ENCODE data around the gene RAB34. TPM values are rescaled to one million over a fixed set of nuclear protein-coding genes. Genes with fewer than 3 reads are reported as not detected.
"Not testable (repeated sequence)": the region's sequence is repeated elsewhere in the genome, so short reads cannot be mapped to it uniquely, and the experiment has no call there.

Gene RAB34
- total RNA-seq, 4 donors from 2014 or later = 185 to 219 (median 196) TPM

DNA sequence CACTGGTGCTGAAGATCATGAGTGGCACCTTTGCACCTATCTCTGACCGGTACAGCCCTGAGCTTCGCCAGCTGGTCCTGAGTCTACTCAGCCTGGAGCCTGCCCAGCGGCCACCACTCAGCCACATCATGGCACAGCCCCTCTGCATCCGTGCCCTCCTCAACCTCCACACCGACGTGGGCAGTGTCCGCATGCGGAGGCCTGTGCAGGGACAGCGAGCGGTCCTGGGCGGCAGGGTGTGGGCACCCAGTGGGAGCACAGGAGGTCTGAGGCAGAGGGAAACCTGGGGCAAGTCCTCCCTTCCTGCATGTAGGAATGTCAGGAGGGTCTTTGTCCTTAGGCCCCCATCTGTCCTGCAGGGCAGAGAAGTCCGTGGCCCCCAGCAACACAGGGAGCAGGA, 19.6 kb upstream of the RAB34 start:
- WGBS, 2 donors (ENCODE audit: low coverage in 1 of 2) = 100% methylated on average over 2 of the region's 12 CpGs; no CpG with 5 or more reads in 1 of the 2 donors

GRCh38 chr17:28735913-28736769, 18.5 kb upstream of the RAB34 start:
- H3K27ac ChIP-seq, H3K9me3 ChIP-seq, H3K4me1 ChIP-seq, H3K4me3 ChIP-seq, ATAC-seq, H3K27me3 ChIP-seq, H3K36me3 ChIP-seq: not testable (repeated sequence)
- 92% methylated on average over 2 of the region's 8 CpGs; no CpG with 5 or more reads in 1 of the 2 donors for WGBS, 2 donors (ENCODE audit: low coverage in 1 of 2)

More for the DNA sequence above, 19.6 kb upstream of the RAB34 start:
- Histone ChIP-seq H3K36me3 (no peaks in the 10 kb centered on the region), H3K27me3 (no peaks in the 10 kb centered on the region), H3K9me3 (no peaks in the 10 kb centered on the region), H3K4me3 (no peak overlapping the region), H3K27ac (no peak overlapping the region), H3K4me1 (no peaks in the 10 kb centered on the region)
- no peak for ATAC-seq
- TF ChIP-seq EP300 (IDR thresholded peaks at IDR 0.05) (no peak), POLR2A (IDR thresholded peaks at IDR 0.05) (no peak)
- TF ChIP-seq, protein P1, sequence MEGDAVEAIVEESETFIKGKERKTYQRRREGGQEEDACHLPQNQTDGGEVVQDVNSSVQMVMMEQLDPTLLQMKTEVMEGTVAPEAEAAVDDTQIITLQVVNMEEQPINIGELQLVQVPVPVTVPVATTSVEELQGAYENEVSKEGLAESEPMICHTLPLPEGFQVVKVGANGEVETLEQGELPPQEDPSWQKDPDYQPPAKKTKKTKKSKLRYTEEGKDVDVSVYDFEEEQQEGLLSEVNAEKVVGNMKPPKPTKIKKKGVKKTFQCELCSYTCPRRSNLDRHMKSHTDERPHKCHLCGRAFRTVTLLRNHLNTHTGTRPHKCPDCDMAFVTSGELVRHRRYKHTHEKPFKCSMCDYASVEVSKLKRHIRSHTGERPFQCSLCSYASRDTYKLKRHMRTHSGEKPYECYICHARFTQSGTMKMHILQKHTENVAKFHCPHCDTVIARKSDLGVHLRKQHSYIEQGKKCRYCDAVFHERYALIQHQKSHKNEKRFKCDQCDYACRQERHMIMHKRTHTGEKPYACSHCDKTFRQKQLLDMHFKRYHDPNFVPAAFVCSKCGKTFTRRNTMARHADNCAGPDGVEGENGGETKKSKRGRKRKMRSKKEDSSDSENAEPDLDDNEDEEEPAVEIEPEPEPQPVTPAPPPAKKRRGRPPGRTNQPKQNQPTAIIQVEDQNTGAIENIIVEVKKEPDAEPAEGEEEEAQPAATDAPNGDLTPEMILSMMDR (IDR thresholded peaks at IDR 0.05) = no peak

GRCh38 chr17:28735242-28735722, 17.6 kb upstream of the RAB34 start:
- no CpG with 5 or more reads among the region's 5 CpGs for WGBS, 2 donors (ENCODE audit: low coverage in 1 of 2)
- Histone ChIP-seq H3K27me3 (no peaks in the 10 kb centered on the region), H3K27ac (no peak overlapping the region), H3K36me3 (no peaks in the 10 kb centered on the region), H3K4me3 (no peak overlapping the region), H3K4me1 (no peaks in the 10 kb centered on the region), H3K9me3 (no peaks in the 10 kb centered on the region)
- ATAC-seq = no peak
- TF ChIP-seq POLR2AphosphoS5 (IDR thresholded peaks at IDR 0.05) = no peak
- no peak for TF ChIP-seq EP300 (IDR thresholded peaks at IDR 0.05)
- TF ChIP-seq POLR2A (IDR thresholded peaks at IDR 0.05) = no peak
- TF ChIP-seq, protein P1 (IDR thresholded peaks at IDR 0.05) = no peak

- TF ChIP-seq, protein P1 (IDR thresholded peaks at IDR 0.05) = no peak
- no peak for TF ChIP-seq EP300 (IDR thresholded peaks at IDR 0.05)
- no peak for TF ChIP-seq POLR2A (IDR thresholded peaks at IDR 0.05)
- no peak for TF ChIP-seq POLR2AphosphoS5 (IDR thresholded peaks at IDR 0.05)
These were observed 17.1 kb upstream of the RAB34 start for GRCh38 chr17:28734712-28735241.

DNA sequence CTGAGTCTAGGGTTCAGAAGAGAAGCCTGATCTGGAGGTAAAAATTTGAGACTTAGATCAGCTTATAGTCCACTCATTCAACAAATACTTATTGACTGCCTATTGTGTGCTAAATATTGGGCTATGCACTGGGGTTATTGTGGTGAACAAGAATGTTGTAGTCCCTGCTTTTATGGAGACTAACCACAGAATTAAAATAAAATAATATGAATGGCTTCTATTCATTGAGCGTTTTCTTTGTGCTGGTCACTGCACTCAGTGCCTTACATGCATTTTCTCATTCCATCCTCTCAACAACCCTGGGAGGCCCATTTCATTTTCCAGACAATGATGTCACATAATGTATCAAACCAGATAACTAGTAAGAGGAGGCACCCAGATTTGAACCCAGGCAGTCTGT, 15.7 kb upstream of the RAB34 start:
- WGBS, 2 donors (ENCODE audit: low coverage in 1 of 2) = 71 to 92% methylated on average over 1 of the region's 1 CpG
- TF ChIP-seq POLR2A (IDR thresholded peaks at IDR 0.05) (no peak), EP300 (IDR thresholded peaks at IDR 0.05) (no peak), POLR2AphosphoS5 (IDR thresholded peaks at IDR 0.05) (no peak)
- TF ChIP-seq, protein P1 (IDR thresholded peaks at IDR 0.05) = no peak
- ATAC-seq = no peak
- H3K9me3 ChIP-seq = no peaks in the 10 kb centered on the region
- H3K27me3 ChIP-seq = no peaks in the 10 kb centered on the region
- H3K27ac ChIP-seq = no peak overlapping the region
- H3K4me3 ChIP-seq = no peak overlapping the region
- no peaks in the 10 kb centered on the region for H3K36me3 ChIP-seq
- H3K4me1 ChIP-seq = peaks cover 0 to 7% (median 0%) of the 10 kb centered on the region in 3 donors

More at GRCh38 chr17:28734712-28735241, 17.1 kb upstream of the RAB34 start:
- Histone ChIP-seq H3K9me3 (no peaks in the 10 kb centered on the region), H3K4me1 (no peaks in the 10 kb centered on the region), H3K27ac (no peak overlapping the region), H3K4me3 (no peak overlapping the region), H3K27me3 (no peaks in the 10 kb centered on the region), H3K36me3 (no peaks in the 10 kb centered on the region)
- WGBS, 2 donors (ENCODE audit: low coverage in 1 of 2) = 82 to 85% methylated on average over 6 of the region's 10 CpGs
- ATAC-seq = no peak

Data from gastroesophageal sphincter (tissue), 4 donors.